Central memory CD4-positive, alpha-beta T cell (primary cell): ENCODE data around the gene LRTM1.

Experiments
- DNase-seq: peaks from one replicate; pipeline ENCODE4 v3.0.0; 2022

The LRTM1 gene

GRCh38 chr3:54889731-54890130 lies 38.1 kb downstream of the LRTM1 start:
- no peak for DNase-seq

GRCh38 chr3:54888873-54889272 lies 39.0 kb downstream of the LRTM1 start:
- no peak for DNase-seq

- no peak for DNase-seq
Observed at GRCh38 chr3:54888162-54888561, 39.7 kb downstream of the LRTM1 start.

GRCh38 chr3:54882129-54882833 lies 45.6 kb downstream of the LRTM1 start:
- no peak for DNase-seq

GRCh38 chr3:54878145-54878544 lies 49.7 kb downstream of the LRTM1 start:
- no peak for DNase-seq

GRCh38 chr3:54877730-54878129 lies 50.1 kb downstream of the LRTM1 start:
- DNase-seq = no peak

- DNase-seq = no peak
Observed at GRCh38 chr3:54876694-54877093, 51.2 kb downstream of the LRTM1 start.

GRCh38 chr3:54875596-54876268 lies 52.1 kb downstream of the LRTM1 start:
- DNase-seq = no peak

- no peak for DNase-seq
Observed at GRCh38 chr3:54874816-54875556, 52.9 kb downstream of the LRTM1 start.

GRCh38 chr3:54873059-54874010 lies 54.5 kb downstream of the LRTM1 start:
- DNase-seq = no peak

- no peak for DNase-seq
Observed at GRCh38 chr3:54871867-54872266, 56.0 kb downstream of the LRTM1 start.

- no peak for DNase-seq
Observed at GRCh38 chr3:54870423-54870822, 57.4 kb downstream of the LRTM1 start.
